Fibroblast of skin of left quadriceps (primary cell): ENCODE measurements around the gene STK11IP.
A peak's percentile ranks its signal among the peaks of the same experiment; 100 is the strongest.
"Not testable (repeated sequence)": the region's sequence is repeated elsewhere in the genome, so short reads cannot be mapped to it uniquely, and the experiment has no call there.

Experiments
- DNase-seq, 2 experiments: peaks; one replicate each; pipeline ENCODE4 v3.0.0-alpha.2; 2013; ENCODE audit warnings: low read depth in 2 of 2

Gene STK11IP

DNA sequence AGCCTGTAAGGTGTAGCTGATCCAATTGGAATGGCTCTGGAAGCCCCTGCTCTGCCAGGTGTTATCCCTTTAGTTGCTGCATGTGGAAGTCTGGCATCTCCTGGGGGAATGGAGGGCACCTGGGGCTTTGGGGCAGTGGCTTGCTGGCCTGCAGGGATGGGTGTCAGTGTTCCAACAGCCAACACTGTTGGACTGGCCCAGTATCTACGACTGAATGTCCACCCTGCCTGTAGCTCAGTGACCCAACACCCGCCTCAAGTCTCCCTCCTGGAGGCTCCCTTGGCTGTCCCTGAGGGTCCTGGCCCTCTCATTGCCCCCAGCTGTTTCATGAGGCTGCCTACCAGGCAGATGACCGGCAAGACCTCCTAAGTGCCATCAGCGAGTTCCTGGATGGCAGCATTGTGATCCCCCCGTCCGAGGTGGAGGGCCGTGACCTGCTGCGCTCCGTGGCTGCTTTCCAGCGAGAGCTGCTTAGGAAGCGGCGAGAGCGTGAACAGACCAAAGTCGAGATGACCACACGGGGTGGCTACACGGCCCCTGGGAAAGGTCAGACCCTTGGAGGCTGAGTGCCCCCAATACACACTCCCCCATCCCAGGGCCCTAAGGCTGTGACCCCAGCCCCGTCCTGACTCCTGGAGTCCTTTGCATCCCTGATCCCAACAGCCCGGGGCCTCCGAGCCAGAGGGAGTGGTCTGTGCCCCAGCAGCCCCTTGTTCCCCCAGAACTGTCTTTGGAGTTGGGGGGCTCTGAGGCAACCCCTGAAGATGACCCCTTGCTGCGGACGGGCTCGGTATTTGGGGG is 37.5 kb downstream of the STK11IP start:
- no peak for DNase-seq

DNA sequence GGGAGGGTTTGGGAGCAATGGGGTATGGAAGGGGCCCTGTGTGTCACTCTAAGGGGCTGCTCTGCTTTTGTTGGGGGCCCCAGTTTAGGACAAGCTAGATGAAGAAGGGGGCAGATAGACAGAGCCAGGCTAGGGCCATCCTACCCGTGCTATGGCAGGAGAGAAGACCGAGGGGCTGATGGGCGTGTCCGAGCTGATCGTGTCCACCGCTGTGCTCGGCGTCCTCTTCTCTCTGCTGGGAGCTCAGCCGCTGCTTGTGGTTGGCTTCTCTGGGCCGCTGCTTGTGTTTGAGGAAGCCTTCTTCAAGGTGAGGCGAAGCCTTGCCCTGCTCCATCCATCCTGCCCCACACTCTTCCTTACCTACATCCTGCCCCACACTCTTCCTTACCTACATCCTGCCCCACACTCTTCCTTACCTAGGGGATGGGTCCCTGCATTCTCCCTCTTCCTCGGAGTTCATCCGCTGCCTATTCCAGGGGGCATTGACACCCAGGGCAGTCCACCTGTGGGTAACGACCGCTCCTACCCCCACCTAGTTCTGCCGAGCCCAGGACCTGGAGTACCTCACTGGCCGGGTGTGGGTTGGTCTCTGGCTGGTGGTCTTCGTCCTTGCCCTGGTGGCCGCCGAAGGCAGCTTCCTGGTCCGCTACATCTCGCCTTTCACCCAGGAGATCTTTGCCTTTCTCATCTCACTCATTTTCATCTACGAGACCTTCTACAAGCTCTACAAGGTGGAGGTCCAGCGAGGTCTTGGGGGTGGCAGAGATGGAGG is 38.7 kb downstream of the STK11IP start:
- no peak for DNase-seq

DNA sequence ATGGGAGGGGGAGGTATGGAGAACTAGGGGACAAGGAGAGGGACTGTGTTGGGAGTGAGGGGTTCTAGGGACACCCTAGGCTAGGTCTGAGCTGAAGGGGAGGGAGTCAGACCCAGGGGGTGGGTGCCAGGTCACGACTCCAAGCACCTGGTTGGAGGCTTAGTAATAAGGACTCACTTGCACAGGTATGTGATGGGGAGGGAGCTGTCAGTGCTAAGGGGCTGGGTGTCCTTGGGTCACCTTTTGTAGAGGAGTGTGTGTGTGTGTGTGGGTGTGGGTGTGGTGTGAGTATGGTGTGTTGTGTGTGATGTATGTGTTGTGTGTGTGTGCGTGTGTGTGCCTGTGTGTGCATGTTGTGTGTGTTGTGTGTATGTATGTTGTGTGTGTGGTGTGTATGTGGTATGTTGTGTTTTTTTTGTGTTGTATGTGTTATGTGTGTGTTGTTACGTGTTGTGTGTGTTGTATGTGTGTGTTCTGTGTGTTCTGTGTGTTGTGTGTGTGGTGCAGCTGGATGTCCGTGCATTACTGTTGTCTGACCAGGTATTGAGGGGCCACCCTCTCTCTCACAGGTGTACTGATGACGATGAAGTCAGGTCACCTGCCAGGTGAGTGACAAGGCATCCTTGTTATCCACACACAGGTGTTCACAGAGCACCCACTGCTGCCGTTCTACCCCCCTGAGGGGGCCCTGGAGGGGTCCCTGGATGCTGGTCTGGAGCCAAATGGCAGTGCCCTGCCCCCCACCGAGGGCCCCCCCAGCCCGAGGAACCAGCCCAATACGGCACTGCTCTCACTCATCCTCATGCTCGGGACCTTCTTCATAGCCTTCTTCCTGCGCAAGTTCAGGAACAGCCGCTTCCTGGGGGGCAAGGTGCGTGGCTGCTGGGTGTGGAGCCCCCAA is 39.5 kb downstream of the STK11IP start:
- no peak for DNase-seq

DNA sequence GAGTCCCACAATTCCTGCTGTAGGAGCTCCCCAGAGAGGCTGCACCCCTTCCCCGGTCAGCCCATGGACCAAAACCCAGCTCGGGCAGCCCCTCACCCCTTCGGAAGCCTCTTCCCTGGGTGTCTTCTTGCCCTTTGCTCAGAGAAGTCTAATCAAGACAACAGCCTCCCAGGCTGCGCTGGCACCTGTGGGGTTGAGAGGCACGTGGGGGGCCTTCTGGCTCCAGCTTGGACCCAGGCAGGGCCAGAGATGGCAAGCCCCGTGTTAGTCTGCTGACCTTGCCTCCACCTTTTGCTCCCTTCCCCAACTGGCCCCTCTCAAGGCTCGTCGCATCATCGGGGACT is 40.2 kb downstream of the STK11IP start:
- DNase-seq, result no peak

DNA sequence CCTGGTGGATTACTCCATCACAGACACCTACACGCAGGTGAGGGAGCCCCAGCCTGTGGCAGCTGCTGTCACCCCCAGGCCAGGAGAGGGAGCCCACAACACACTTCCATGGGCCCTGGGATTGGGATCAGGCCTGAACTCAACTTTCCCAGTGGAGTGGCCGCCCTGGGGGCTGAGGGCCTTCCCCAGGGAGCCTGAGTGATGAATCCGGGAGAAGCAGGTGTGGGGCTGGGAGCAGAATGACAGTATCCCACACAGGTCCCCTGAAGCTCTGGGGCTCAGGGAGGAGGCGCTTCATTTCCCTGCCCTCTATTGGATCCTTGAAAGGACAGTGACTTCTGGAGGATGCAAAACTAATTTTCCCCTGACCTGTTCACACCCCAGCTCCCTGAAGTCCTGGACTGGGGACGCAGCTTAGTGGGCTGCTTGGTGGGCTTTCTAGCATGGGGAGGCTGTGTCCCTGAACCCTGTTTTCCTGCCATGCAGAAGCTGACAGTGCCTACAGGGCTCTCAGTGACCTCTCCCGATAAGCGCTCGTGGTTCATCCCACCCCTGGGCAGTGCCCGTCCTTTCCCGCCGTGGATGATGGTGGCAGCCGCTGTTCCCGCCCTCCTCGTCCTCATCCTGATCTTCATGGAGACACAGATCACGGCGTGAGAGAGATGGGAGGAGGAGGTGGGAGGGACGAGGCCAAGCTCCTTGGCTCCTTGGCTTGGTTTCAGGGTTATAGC is 40.7 kb downstream of the STK11IP start:
- DNase-seq, result no peak

DNA sequence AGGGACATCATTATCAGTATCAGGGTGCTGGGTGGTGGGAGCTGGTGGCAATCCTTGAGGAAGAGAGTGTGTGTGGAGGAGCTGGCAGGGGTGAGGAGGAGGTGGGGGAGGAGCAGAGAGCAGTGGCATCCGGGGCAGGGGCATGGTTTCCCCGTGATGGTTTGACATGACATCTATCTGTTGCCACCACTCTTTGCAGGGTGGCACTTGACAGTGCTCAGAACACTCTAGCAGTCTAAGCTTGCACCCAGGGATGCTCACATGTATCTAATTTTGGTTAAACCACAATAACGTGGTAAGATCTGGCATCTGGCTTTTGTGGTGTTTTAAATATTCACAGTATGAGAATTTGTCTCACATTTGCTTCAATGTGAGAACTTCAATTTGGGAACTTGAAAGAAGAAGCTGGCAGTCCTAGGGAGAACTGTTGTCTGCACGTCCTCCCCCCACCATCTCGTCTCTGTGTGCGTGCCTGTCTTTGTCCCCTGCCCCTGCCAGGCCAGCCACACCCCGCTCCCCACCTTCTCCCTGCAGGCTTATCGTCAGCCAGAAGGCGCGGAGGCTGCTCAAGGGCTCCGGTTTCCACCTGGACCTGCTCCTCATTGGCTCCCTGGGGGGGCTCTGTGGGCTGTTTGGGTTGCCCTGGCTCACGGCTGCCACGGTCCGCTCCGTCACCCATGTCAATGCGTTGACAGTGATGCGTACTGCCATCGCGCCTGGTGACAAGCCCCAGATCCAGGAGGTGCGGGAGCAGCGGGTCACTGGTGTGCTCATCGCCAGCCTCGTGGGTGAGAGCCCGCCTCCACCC is 41.5 kb downstream of the STK11IP start:
- peak; percentile 52 to 61 for DNase-seq

DNA sequence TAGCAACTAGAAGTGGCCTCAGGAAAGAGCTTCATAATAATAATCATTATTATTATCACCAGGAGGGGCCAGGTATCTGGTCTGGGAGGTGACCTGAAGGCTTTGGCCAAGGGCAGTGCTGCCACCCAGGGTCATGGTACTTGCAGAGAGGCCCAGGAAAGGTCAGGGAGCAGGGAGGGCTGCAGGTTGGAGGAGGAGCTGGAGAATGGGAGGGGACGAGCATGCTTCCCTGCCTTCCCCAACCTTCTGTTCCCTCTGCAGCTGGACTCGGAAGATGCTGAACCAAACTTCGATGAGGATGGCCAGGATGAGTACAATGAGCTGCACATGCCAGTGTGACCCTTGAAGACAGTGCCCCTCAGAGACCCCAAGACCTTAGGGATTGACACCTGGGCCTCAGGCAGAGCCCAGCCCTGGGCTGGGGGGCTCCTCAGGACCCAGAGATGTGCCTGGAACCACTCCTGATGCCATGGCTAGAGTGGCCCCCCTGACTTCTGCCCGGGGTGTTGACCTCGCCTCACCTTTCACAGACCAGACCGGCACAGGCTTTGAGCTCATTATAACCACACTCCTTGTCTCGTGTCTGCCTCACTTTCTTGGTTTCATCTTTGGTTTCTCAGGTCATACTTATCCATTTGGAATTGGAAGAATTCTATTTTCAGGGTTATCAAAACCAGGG is 43.9 kb downstream of the STK11IP start:
- DNase-seq, result no peak

DNA sequence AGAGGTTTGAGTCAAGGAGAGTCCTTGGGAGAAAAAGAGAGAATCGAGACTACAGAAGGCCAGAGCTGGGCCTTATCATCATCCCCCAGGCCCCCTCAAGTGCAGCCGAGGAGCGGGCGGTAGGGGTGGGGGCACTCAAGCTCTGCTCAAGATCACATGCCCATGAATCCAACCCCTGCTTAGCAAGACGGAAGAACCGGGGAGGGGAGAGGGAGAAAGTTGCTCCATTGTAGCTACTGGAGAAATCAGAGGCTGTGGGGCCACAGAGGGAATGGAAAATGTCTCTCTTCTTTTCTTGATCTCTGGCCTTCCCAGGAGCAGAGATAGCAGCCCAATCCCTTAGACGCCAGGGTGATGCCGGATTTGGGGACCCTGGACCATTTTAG is 44.4 kb downstream of the STK11IP start:
- no peak for DNase-seq

DNA sequence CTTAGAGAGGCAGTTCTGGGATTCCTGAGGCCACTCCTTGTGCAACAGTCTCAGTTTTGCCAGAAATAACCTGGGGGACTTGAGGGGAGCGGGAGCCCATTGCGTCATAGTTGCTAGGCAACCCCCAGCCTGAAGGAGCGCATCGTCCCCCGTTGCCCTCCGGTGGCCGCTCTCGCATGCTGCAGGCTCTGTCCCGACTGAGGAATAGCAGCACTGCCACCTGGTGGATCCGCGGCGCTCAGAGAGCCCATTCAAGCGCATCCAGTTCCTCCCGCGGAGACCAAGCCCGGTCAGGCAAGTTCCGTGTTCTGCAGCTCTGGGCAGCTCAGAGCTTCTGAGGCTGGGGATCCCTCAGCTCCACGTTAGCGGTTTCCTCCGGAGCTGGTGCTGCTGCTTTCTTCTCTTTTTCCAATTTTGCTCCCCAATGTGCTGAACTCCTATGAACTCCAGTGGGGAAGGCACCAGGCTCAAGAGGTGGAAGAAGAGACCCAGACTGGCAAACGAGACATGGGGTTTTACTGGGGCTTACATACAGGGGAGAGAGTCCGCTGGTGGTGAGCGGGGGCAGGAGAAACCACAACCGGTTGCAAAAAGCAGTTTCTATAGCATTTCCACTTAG is 44.9 kb downstream of the STK11IP start:
- DNase-seq, result peak; percentile 91 to 92

DNA sequence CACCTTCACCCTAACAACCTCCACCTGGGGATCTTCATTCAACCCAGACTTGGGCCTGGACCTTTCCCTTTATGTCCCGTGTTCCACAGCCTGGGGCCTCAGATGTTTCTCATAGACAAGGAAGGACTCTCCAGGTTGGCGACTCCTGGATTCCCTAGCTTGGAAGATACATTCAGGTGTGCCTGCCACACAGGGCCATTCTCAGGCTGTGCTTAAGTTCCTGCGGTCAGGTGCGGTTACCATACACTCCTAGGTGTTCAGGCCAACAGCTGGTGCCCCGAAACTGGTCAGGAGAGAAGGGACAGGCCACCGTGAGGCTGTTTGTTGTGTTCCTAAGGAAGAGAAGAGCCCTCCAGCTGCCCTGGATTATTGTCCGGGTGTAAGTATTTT is 45.4 kb downstream of the STK11IP start:
- no peak for DNase-seq

DNA sequence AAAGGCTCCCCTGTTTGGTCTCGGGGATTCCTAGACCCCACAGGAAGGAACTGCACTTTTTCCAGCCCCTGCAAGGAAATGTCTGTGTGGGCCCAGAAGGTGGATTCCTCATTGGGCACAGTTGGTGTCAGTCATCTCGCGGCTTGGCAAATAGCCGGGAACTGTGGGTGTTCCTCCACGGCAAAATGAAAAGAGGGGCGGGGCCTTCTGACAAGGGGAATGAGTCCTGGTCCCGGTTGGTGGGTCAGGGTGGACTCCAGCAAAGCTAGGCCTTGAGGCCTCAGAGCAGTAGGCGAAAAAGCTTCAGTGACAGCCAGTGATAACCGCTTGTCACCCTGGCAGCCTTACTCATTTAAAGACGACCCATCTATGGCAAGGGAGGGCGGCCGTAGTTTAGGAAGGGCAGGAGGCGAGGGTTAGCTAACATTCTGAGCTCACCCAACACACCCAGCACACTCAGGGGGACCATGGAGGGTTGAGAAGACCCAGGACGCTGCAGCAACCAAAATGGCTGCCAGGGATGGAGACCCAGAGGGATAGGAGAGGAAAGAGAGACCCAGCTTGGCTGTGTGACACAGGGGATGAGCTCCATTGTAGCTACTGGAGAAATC is 46.2 kb downstream of the STK11IP start:
- DNase-seq, result no peak

DNA sequence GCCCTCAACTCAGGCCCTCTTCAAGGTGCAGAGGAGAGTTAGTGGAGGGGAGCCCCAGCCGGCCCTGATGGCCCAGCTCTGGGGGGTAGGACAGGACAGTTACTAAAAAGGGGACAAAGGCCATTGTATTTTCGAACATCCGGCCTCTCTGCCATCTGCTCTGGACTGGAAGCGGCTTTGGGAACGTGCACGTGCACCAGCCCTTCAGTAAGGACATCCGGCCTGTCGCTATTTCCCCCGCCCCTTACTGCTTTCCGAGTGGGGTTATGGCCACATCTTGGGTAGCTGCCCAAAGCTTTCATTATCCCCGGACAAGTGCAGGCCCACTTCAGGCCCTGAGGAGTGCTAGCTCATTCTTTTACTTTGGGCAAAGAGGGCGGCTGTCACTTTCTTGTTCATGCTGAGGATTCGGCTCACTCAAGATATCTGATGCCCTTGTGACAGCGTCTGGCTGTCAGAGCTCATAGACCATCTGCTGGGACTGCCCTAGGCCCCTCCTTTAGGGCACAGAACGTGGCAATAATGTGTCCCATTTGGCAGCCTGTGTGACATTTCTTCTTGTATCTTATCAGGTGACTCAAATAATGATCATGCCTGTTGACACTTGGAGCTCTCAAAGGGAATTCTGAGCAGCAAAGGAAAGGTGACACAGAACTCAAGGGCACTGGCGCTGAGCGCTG is 47.3 kb downstream of the STK11IP start:
- no peak for DNase-seq

DNA sequence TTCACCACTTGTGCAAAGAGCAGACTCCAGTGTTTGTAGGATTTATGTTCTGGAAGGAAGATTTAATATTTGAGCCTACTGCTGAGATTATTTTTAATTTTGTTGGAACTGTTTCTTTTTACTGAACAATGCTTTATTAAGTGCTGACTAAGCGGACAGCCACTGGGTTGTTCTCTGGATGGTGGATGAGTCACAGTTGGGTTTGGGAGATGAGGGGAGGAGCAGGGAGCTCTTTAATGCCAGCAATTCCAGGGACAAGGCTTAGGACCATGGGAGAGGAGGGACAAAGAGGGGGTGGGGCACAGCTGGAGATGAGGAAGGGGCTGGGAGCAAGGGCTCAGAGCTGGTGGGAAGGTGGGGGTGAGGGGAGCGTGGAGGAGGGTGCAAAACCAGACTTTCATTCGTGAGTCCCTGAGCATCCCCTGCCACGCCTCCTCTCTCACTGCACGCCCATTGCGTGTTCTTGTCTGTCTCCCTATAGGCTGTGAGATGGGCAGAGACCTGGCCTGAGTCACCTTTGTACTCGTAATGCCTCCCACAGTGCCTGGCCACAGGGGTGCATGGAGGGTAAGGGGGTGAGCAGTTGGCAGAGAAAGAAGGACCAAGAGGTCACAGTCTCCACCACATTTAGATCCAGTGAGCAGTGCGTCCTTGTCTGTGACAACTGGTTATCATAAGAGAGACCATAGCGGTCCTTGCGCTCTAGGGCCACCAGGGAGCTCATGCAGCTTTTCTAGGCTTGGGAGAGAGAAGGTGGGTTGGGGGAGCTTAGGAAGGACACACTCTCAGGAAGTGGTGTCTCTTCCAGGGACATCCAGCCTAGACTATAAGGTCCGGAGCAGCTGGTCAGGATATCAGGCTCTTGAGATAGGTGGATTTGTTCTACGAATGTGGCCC is 48.2 kb downstream of the STK11IP start:
- DNase-seq, result peak; percentile 69 to 70

DNA sequence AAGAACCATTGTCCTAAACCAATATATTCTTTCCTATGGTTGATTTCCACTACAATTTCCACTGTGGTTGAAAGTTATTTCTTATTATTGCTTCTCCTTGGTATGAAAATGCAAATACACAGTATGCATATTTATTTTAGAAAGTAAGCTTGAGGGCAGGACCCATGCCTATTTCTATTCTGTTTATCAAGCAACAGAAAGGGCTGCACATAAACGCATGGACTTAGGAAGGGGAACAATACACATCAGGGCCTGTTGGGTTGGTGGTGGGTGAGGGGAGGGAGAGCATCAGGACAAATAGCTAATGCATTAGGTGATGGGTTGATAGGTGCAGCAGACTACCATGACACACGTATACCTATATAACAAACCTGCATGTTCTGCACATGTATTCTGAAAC is 50.5 kb downstream of the STK11IP start:
- no peak for DNase-seq

DNA sequence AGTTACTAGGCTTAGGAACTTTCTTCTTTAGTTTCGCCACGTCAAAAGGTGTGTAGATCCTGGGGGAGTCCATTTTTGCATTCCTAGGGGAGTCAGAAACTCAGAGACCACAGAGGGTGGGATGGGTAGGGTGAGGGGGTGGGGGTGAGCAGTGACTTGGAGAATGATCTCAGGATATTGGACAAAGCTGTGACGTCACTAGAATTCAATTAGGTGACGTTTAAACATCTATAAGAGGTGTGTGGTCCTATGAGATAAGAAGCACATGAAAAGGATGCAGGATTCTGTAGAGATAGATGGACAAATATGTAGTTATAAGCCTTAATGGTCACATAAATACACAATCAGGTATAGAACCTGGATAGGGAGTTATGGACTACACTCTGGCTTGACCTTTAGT is 51.3 kb downstream of the STK11IP start:
- no peak for DNase-seq

DNA sequence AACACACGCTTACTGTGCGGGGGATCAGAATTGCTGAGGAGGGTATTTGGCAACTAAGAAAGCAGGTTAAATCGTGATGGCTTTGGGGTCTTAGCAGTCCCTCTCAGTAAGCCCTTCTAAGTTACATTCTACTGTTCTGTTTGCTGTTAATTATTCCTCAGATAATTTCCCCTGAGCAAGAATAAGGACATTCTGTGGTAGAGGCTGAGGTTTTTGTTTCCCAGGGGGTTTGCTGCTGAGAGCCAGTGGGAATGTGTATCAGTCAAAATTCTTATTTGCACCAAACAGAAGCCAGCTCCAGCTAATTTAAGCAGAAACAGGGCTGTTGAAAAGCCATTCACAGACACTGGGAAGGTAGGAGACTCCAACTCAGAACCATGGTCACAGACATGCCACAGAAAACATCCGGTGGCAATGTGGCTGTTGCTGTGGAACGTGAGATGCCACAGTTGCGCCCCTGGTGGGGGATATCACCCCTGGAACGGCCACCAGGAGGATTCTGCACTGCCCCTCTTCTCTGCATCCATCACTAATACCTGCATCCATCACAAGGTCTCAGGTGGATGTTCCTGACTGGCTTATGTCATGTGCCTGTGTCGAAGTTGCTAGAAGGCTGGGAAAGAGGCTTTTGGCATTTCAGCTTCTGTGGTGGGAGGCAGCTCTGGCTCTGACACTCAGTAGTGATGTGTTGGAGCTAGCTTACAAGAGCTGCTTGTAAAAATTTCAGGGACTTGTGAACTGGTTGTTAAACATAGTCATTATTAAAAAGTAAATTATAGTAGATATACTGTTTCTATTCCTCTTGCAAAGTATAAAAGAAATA is 53.0 kb downstream of the STK11IP start:
- no peak for DNase-seq

DNA sequence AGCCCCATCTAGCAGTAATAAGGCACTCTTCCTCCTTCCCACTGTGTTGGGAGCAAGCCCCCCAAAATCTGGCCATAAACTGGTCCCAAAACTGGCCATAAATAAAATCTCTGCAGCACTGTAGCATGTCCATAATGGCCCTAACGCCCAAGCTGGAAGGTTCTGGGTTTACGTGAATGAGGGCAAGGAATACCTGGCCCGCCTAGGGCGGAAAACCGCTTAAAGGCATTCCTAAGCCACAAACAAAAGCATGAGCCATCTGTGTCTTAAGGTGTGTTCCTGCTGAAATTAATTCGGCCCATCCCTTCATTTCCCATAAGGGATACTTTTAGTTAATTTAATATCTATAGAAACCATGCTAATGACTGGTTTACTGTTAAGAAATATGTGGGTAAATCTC is 54.0 kb downstream of the STK11IP start:
- not testable (repeated sequence) for DNase-seq
